ENCODE results near the gene CHST3.

- no peak for TF ChIP-seq CEBPZ (IDR thresholded peaks at IDR 0.05; ENCODE audit: borderline replicate concordance, low read depth, low read length)
- no peak for TF ChIP-seq POLR2A (conservative IDR thresholded peaks at IDR 0.05)
- TF ChIP-seq JUN (IDR thresholded peaks at IDR 0.05; ENCODE audit: borderline replicate concordance, low read depth, low read length) = no peak
- no peak for TF ChIP-seq JUN (CRISPR knock-in tag; IDR thresholded peaks at IDR 0.05; ENCODE audit: borderline replicate concordance)
- no peak for TF ChIP-seq EZH2 (IDR thresholded peaks at IDR 0.05; ENCODE audit: borderline replicate concordance, low read depth, low read length)
- TF ChIP-seq ARID3B (CRISPR knock-in tag; IDR thresholded peaks at IDR 0.05; ENCODE audit: borderline replicate concordance) = no peak
- no peak for TF ChIP-seq SRF (CRISPR knock-in tag; IDR thresholded peaks at IDR 0.05)
- no peak for TF ChIP-seq DACH1 (IDR thresholded peaks at IDR 0.05; ENCODE audit: partially characterized antibody)
Measured at GRCh38 chr10:72034761-72035160, 70.6 kb downstream of the CHST3 start.

All from K562 (cell line).